Forelimb muscle (tissue), 1 donor: ENCODE data around the gene NOS1AP. TPM values are rescaled to one million over a fixed set of nuclear protein-coding genes. Genes with fewer than 3 reads are reported as not detected.

ENCODE experiments used
- DNase-seq: peaks from one replicate; pipeline ENCODE4 v3.0.0-alpha.2; 2013; ENCODE audit warnings: low read depth
- polyA plus RNA-seq: library from polyadenylated mRNA; unstranded; fragments of 120-200 nt; gene quantifications from one replicate; pipeline ENCODE4 v1.2.1, GENCODE V29; 2013; ENCODE audit not compliant: insufficient read length

Gene NOS1AP
- polyA plus RNA-seq, 1 donor: 0.56 TPM

DNA sequence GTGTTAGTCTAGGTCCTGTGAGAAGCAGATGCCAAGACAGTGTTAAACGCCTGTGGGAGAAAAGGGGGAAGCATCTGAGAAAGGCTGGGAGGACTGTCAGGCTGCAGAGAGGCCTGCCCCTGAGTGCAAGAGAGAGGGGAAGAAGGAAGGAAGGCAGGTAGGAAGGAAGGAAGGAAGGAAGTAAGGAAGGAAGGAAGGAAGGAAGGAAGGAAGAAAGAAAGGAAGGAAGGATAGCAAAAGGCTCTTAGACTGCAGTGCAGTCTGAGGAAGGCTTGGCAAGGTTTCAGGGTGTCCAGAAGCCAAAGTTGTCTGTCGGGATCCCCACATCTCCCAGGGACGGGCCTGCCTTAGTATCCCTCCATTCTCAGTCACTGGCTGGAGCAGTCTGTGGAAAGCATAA is 224.5 kb downstream of the NOS1AP start:
- DNase-seq: no peak

DNA sequence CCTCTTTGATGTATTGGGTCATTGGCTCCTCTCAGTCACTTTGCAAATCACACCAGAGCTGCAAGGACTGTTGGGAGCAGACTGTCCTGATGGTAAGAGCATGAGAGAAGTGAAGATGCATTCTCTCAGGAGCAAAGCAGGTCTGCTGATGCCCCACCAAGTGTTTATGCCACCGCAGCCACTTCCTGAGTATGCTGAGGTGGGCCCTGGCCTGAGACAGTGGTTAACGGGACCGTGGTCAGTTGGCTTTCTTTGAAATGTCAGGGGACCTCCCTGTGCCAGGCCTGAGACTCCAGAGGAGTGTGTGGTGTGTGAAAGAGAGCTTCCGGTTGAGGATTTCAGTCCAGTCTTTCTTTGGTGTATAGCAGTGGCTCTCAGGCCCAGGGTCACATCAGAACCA is 227.7 kb downstream of the NOS1AP start:
- no peak for DNase-seq

DNA sequence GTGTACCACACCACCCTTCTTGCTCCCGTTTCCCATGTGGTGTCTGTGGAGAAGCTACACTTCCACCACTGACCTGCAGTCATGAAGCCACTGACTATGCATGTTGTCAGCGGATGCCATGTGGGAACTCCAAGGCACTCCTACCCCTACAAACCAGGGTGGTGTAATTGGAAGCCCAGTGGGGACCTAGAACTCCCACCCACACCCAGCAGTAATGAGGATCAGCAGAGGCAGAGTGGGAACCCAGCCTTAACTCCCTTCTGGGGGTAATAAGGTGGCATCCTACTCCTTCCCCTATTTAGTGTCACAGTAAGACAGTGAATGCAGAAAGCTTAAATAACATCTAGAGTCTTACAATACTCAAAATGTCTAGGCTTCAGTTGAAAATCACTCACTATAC is 228.8 kb downstream of the NOS1AP start:
- no peak for DNase-seq

DNA sequence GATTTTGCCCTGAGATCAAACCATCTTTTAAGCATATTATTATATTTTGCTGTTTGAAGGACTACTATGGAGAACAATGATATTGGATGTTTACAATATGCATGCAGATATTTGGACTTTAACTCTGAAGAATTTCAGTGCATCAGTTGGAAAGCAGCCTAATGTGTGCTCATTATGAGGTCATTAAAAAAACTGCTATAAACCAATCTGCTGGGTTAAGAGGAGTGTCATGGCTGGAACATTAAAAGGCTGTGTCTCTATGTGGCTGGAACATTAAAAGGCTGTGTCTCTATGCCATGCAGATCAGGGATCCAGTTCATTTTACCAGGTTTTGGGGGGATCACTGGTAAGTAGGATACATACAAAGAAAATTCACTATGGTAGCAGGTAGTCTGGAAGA is 229.5 kb downstream of the NOS1AP start:
- no peak for DNase-seq

DNA sequence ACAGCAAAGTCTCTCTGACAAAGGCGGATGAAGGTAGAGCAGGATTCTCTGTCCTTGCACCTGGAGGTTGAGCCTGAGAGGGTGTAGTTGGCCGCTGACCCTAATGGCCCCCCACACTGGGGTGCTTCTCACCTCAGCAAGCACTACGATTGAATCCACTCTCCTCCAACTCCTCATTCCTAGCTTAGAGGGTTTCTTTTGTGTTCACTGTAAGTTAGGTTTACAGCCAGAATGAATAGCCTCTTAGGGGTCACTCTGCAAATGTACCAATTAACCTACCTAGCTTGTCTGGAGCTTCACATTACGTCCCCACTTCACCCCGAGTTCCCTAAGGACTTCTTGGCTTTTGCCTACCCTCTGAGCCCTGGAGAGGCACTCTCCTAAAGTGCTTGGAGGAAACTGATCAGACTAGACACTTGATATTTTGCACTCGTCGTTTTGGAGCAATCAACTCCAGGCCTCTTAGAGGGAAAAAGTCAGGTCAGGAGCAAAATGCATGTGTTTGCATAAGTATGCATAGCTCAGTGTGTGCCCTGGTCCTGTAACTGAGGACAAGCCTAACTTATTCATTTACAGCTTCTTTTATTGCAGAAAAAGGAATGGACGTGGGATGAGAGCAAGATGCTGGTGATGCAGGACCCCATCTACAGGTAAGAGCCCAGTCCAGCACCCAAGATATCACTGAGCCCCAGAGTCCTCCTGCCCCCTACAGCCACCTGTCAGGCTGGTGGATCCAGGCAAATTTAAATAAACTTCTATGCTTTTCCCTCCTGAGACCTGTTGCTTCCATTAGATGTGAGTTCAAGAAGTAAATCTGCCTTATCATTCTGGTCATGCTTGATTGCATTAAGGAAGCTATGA is 230.8 kb downstream of the NOS1AP start:
- no peak for DNase-seq

DNA sequence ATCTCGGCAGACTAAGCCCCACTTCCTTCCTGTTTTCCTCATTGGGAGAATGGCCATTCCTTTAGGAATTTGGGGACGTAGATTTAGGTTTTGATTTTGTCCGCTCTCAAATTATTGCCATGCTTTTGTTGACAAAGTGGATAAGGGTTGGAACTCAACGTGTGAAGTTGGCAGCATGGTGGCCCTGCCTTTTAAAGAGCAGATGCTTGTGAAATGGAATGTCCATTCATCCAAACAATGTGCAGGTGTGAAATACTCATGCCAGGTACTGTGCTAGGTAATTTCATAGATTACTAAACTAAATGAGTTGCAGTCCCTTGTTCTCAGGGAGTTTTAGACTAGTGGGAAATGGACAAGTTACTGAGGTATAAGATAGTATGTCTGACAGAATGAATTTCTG is 232.2 kb downstream of the NOS1AP start:
- DNase-seq: no peak

DNA sequence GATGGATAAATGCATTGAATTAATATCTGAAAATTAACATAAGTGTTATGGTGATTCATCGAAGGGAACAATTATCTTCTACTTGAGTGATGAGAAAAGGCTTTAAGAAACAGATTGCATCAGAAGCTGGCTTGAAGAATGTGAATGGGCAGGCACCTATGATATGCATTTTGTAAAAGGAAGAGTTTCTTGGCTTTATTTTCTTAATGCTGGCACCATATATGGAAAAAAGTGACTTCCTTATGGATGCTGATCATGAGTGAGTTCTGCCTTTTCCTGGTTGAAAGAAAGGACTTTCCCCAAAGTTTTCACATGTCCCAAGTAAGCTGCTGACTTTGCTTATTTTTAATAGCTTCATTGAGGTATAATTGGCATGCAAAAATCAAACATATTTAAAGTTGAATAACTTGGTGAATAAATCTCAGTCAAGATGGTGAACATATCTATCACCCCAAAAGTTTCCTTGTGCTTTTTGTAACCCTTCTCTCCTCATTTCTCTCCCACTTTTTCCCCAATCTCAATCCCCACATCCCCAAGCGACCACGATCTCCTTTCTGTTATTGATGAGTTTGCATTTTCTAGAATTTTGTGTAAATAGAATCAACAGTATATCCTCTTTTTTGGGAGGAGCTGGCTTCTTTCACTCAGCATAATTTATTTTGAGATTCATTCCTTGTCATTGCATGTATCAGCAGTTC is 233.0 kb downstream of the NOS1AP start:
- DNase-seq: no peak

DNA sequence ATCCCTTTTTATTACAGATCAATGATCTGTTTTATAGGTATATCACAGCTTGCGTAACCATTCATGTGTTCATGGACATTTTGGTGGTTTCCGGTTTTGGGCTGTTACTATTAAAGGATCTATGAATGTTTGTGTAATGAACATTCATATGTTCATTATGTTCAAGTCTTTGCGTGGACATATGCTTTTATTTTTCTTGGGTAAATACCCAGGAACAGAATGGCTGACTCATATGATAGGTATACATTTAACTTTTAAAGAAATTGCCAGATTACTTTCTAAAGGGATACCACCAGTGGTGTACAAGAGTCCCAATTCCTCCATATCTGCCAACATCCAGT is 233.5 kb downstream of the NOS1AP start:
- no peak for DNase-seq

DNA sequence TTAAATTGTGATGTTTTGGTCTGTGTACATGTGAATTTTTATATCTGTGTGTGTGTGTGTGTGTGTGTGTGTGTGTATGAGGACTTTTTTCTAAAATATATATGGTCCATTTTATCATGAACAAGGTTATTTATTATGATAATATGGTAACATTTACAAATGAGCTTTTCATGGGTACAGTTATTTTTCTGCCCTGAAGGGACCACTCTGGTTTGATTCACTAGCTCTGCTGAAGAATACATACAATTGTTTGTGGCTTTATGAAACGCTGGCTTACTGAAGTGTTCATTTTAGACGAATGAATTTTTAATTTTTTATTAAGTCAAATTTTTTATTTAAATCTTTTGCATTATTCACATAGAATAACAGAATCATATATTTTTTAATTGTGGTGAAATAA is 235.2 kb downstream of the NOS1AP start:
- DNase-seq: no peak

DNA sequence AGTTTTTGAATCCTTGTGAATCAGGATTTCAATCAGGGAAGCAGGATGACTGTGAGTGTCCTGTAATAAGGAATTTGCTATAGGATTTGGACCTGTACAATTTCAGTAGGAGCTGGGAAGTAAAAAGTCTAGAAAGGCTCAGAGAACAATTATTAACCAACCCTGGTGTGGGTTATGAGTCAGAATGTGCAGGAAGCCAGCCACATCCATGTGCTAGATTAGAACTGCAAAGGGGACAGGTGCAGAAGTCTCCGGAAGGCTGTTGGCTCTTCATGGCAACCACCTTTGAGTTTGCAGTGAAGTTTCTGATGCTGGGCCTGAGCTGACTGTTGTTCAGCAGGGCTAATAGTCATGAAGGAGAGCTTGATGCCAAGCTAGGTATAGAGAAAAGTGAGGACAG is 236.5 kb downstream of the NOS1AP start:
- DNase-seq: no peak

DNA sequence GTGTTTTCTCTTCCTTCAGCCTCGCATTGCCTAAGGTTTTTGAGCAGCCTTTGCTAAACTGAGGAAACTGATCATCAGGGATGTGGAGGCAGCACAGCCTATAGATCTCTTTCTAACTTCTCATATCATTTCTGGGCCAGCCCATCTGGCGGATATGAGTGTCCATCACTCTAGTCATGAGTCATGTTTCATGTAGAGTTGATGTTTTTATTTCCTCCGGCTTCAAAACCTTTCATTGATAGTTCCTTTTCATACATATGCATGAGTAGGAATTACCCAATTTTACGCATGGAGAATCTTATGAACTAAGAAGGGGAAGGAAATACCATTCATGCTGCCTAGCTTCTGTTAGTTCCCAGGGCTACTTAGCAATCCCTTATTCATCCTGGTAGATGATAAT is 240.8 kb downstream of the NOS1AP start:
- no peak for DNase-seq

DNA sequence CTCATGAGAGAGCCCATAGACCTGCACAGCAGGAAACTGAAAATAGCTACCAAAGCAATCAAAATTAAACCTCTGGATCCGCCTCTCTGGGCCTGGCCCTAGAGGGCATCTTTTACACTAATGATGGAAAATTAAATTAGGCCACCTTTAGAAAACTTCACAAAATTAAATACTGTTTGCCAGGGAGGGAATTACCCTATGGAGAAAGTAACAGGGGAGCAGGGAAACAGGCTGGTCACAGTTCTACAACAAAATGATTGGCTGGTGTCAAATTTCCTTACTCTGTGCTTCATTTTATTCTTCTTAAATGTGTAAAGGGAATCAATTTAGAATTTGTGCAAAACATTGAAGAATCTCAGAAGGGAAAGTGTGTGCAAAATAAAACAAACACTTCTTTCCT is 244.7 kb downstream of the NOS1AP start:
- DNase-seq: no peak

DNA sequence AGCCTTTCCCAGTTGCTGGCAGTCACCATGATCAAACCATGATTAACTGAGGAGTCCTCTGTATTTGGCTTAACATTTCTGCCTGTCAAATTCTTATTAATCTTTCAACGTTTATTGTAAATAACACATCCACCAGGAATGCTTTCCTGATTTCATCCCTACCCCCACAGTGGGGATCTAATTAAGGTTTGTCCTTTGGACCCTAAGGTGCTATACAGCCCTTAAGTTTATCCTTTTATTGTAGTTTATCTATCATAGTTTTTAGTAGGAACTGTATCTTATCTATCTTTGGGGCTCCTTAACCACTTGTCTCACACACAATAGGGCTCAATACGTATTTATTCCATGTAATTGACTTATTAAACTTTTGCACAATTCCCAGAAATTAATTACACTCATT is 246.2 kb downstream of the NOS1AP start:
- DNase-seq: no peak

DNA sequence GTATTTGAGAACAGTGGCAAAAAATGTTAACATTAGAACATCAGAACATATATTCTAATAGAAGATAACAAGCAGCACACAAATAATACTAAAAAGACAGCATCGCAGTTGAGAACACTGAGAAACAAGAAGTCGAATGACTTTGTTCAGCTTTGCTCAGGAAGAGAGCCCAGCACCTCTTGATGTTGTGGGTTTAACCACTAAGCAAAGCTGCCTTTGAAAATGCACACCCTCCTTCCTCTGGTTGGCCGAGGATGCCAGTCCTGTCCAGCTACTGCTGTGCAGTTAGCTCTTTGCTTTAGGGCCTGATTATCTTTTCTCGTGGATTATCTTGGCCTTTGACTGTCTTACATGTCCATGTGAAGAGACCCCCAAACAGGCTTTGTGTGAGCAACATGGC is 246.7 kb downstream of the NOS1AP start:
- DNase-seq: no peak

DNA sequence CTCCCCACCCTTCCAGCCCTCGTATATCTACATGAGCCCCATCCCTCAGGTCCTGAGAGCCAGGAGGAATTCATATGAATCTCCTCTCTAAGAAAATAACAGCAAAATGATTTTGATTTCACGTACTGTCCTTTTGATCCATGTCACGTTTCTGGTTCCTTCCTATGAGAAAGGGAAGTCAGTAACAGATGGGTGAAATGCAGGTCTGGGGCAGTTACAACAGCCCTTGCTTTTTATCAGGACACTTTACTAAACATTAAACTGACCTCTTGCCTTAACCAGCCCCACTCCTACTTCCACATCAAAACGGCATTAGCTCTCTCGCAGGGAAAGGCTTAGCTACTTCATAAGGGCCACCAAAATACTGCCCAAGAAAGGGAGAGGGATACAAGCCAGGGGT is 248.1 kb downstream of the NOS1AP start:
- DNase-seq: no peak

DNA sequence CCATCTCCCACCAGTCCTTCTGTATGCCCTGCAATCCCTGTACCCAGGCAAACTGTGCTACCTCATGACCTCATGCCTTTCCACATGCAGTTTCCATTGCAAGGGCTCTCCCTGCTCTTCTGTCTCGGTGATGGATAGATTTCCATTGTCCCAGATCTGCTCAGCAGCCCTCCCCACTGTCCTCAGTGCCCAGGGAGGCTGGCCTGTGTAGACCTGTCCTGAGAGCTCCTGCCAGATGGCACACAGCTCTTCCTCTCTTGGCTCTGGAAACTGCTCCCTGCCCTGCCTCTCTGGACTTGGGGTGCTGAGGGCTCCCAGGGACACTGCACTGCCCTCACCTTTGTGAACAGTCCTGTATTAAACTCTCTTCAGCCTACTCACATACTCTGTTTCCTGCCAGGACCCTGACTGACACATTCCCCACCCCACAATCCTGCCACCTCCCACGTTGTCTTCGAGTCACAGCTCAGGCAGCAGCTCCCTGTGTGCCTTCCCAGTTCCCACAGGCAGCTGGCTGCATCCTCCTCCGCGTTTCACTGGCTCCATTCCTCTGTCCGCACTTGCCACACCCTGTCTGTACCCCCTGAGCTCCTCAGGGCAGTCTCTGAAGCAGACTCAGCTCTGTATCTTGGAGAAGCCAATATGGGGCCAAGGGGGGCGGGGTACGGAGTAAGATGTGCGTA is 250.1 kb downstream of the NOS1AP start:
- no peak for DNase-seq

DNA sequence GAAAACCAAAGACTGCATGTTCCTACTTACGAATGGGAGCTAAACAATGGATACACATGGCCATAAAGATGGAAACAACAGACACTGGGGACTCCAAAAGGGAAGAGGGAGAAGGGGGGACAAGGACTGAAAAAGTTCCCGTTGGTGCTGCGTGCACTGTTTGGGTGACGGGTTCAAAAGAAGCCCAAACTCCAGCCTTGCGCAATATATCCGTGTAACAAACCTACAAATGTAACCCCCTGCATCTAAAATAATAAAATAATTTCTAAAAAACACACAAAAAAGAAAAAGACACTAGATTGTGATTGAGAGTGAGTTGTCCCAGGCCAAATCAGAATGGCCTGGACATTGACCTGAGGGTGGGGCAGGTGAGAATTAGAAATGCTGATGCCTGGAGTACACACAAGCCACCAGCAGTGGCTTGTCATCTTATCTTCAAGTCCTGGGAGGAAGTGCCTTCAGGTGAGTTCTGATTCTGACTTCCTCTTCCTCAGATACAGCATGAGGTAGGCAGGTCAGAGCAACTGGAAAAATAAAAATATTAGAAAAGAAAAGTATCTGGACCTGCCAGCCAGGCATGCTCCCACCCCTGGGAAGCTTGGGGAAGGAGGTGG is 252.4 kb downstream of the NOS1AP start:
- no peak for DNase-seq

DNA sequence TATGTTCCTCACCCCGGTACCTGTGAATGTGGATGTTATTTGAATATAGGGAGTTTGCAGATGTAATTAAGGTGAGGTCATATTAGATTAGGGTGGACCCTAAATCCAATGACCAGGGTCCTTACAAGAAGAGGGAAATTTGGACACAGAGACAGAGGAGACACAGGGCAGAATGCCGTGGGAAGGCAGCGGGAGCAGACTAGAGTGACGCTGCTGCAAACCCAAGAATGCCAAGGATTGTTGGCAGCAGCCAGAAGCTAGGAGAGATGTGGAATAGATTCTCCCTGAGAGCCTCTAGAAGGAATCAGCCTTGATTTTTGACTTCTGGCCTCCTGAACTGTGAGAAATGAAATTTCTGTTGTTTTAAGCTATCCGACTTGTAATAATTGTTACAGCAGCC is 253.5 kb downstream of the NOS1AP start:
- DNase-seq: no peak

DNA sequence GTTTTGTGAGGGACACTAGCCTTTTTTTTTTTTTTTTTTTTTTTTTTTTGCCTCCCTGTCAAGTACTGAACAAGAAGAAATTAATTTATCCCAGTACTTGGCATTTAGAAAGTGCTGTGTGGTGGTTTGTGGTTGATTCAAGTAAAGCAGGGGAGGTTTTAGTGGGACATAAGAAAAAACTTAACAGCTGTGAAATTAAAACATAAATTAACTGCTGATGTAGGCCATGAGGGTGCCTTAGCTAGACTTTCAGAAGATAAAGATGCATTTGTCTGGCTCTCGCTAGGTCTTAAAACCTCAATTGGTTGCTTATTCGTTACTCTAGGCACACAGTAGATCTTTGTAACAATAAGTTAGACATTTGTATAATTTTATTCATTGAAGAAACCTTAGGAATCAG is 254.9 kb downstream of the NOS1AP start:
- no peak for DNase-seq

DNA sequence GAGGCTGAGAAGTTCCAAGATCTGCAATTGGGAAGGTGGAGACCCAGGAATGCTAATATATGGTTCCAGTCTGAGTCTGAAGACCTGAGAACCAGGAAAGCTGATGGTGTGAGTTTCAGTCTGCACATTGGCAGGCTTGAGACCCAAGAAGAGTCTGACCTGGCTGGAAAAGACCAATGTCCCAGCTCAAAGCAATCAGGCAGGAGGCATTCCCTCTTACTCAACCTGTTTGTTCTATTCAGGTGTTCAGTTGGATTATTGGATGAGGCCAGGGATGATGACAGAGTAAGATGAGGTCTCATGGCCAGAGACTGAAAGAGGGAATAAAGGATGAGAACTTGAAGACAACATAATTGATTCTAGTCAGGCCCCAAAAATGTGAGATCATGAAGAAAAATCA is 257.1 kb downstream of the NOS1AP start:
- no peak for DNase-seq

DNA sequence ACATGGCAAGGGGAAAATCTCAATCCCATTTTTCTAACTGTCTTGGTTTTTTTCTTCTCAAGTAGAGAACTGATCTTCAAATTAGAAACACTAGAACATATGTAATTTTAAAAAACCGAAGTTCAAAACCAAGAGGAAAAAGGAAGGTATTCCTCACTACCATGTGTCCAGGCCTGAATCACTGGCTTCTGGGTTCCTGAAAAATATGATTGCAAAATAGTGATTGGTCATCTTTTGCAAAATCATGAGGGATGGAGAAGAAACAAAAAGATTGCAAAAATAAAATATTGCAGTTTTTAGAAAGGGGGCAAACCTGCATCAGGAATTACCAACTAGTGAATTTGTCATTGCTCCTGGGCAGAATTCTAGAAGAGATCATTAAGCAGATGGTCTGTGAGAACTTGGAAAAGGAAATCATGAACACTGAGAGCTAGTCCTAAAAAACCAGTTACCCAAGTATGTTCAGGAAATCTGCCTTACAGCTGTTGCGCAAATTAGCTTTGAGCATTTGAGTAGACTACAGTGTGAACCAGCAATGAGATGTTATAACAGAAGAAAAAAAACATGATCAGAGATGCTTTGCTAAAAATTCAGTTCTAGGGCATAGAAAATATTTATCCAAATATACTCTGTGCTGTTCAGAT is 257.8 kb downstream of the NOS1AP start:
- no peak for DNase-seq

DNA sequence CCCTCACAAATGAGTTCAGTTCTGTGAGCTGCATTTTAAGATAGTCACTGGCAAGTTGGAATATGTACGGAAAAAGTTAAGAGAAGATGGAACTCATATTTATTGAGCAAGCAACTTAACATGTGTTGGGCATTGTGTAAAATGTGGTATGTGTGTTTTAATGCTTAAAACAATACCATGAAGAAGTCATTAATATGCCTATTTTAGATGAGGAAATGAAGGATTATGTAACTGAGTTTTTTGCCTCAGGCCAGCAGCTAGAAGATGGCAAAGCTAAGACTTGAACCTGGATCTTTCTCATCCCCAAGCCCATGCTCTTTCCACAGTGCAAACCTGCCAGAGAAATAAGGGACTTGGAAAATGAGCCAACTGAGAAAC is 258.3 kb downstream of the NOS1AP start:
- no peak for DNase-seq
